Body of pancreas (tissue), 4 donors: ENCODE measurements around the gene TTYH2.

ENCODE experiments used
- CTCF ChIP-seq, 7 experiments: fragments of 450-650 bp in 4 of 7; fragments of 200-600 bp in 3 of 7; sonication (generic) in 3 of 7; IDR thresholded peaks; one replicate each; pipeline ENCODE4 v1.5.1; 2016 to 2019; ENCODE audit warnings: antibody characterized with exemption in 7 of 7
- POLR2A ChIP-seq, 3 donors: fragments of 450-650 bp; IDR thresholded peaks; one replicate each; pipeline ENCODE4 v1.6.1; 2016; ENCODE audit warnings: antibody characterized with exemption in 3 of 3, mild to moderate bottlenecking in 2 of 3

- TF ChIP-seq CTCF (IDR thresholded peaks at IDR 0.05) = no peak
- TF ChIP-seq POLR2A (IDR thresholded peaks at IDR 0.05) = no peak
These were observed 11.8 kb downstream of the TTYH2 start for GRCh38 chr17:74224959-74225725.
